Nephron (organoid): ENCODE measurements around the gene GSTM5.
"Not testable (repeated sequence)": the region's sequence is repeated elsewhere in the genome, so short reads cannot be mapped to it uniquely, and the experiment has no call there.

Experiments used
- H3K27ac Mint-ChIP-seq, 3 experiments: 2 replicates each; pipeline ENCODE4 v1.8.0; 2020; ENCODE audit warnings: mixed read lengths in 3 of 3, mild to moderate bottlenecking in 2 of 3, moderate library complexity in 1 of 3
- H3K27me3 Mint-ChIP-seq: 2 replicates; pipeline ENCODE4 v1.8.0; 2021; ENCODE audit warnings: low read depth, mild to moderate bottlenecking, moderate library complexity, mixed read lengths
- H3K36me3 Mint-ChIP-seq: 2 replicates; pipeline ENCODE4 v1.8.0; 2020; ENCODE audit warnings: low read depth, mixed read lengths
- H3K4me1 Mint-ChIP-seq: 2 replicates; pipeline ENCODE4 v1.8.0; 2020; ENCODE audit warnings: mixed read lengths
- H3K4me3 Mint-ChIP-seq, 3 experiments: 2 replicates each; pipeline ENCODE4 v1.8.0; 2020; ENCODE audit warnings: mild to moderate bottlenecking in 3 of 3, mixed read lengths in 3 of 3, moderate library complexity in 2 of 3
- H3K9me3 Mint-ChIP-seq: 2 replicates; pipeline ENCODE4 v1.8.0; 2020; ENCODE audit warnings: mixed read lengths
- TF ChIP-seq, protein P1 (sequence below), 3 experiments: fragments of 200-600 bp; sonication (generic); IDR thresholded peaks; one replicate each; pipeline ENCODE4 v1.5.0; 2021; ENCODE audit warnings: antibody characterized with exemption in 3 of 3; ENCODE audit not compliant: unreplicated experiment in 3 of 3

Gene GSTM5

DNA sequence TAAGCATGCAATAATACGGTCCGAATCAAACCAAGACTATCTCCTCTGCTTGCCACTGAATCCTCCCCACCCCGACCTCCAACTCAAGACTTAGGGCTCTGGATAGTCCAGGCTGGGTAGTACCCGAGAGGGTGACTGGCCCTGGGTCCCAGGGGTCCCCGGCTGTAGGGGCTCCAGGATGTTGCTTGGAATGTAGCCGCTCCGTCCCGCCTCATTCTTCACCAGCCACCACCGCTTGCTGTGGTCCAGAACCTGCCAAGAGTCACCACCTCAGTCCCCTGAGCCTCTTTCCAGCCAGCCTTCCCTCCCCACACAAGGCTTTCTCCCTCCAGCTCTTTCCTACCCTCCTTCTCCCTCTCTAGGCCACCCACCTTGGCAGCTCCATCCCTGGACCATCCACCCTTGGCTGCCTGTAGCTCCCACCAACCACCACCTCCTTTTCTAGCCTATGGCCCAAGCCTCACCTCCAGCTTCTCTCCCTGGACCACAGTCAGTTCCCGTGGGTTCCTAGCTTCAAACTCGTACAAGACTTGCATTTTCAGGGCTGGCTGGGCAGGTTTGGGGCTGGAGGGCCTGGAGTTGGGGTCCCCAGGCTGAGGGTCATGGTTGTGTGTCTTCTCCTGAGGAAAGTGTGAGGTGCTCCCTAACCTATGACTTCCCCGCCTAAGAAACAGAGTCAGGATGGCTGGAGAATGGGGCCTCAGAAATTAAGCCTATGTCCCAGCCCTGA lies 39.6 kb downstream of the GSTM5 start:
- Mint-ChIP-seq H3K27me3 (peaks cover 16% of the 10 kb centered on the region), H3K4me3 (no peak overlapping the region), H3K27ac (no peak overlapping the region), H3K4me1 (peaks cover 12% of the 10 kb centered on the region), H3K36me3 (no peaks in the 10 kb centered on the region), H3K9me3 (peaks cover 14% of the 10 kb centered on the region)
- TF ChIP-seq, protein P1, sequence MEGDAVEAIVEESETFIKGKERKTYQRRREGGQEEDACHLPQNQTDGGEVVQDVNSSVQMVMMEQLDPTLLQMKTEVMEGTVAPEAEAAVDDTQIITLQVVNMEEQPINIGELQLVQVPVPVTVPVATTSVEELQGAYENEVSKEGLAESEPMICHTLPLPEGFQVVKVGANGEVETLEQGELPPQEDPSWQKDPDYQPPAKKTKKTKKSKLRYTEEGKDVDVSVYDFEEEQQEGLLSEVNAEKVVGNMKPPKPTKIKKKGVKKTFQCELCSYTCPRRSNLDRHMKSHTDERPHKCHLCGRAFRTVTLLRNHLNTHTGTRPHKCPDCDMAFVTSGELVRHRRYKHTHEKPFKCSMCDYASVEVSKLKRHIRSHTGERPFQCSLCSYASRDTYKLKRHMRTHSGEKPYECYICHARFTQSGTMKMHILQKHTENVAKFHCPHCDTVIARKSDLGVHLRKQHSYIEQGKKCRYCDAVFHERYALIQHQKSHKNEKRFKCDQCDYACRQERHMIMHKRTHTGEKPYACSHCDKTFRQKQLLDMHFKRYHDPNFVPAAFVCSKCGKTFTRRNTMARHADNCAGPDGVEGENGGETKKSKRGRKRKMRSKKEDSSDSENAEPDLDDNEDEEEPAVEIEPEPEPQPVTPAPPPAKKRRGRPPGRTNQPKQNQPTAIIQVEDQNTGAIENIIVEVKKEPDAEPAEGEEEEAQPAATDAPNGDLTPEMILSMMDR (IDR thresholded peaks at IDR 0.05; ENCODE audit: unreplicated experiment in 3 of 3): no peak

DNA sequence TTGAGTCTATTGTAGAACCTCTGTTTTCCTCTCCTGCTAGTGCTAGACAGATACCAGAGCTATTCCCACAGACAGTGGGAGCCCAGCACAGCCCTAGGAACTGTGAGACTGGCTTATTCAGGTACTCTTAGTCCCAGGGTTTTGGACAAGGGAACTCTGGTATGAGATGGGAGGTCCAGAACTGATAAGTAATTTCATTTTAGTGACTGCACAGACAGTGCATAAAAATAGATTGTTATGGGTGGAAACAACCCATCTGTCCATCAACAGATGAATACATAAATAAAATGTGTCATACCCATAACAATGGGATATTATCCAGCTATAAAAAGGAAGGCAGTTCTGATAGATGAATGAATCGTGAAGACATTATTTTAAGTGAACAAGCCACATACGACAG lies 42.7 kb downstream of the GSTM5 start:
- no peak overlapping the region for H3K27ac Mint-ChIP-seq
- no peak overlapping the region for H3K4me3 Mint-ChIP-seq
- H3K27me3 Mint-ChIP-seq: peaks cover 10% of the 10 kb centered on the region
- H3K36me3 Mint-ChIP-seq: no peaks in the 10 kb centered on the region
- TF ChIP-seq, protein P1 (IDR thresholded peaks at IDR 0.05; ENCODE audit: unreplicated experiment in 3 of 3): no peak
- H3K4me1 Mint-ChIP-seq: peaks cover 8% of the 10 kb centered on the region
- H3K9me3 Mint-ChIP-seq: no peaks in the 10 kb centered on the region

DNA sequence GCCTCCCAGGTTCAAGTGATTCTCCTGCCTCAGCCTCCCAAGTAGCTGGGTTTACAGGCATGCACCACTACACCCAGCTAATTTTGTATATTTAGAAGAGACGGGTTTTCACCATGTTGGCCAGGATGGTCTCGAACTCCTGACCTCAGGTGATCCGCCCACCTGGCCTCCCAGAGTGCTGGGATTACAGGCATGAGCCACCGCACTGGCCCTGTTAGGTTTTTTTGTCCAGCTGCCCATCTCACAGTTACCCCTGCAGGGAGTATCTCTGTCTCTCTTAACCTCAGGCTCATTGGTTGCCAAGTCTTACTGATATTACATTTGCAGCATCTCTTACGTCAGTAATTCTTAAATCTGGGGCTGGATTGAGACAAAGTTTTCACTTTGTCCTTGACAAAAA lies 44.3 kb downstream of the GSTM5 start:
- H3K4me3 Mint-ChIP-seq, H3K27me3 Mint-ChIP-seq, H3K36me3 Mint-ChIP-seq, H3K4me1 Mint-ChIP-seq, H3K27ac Mint-ChIP-seq, H3K9me3 Mint-ChIP-seq: not testable (repeated sequence)

DNA sequence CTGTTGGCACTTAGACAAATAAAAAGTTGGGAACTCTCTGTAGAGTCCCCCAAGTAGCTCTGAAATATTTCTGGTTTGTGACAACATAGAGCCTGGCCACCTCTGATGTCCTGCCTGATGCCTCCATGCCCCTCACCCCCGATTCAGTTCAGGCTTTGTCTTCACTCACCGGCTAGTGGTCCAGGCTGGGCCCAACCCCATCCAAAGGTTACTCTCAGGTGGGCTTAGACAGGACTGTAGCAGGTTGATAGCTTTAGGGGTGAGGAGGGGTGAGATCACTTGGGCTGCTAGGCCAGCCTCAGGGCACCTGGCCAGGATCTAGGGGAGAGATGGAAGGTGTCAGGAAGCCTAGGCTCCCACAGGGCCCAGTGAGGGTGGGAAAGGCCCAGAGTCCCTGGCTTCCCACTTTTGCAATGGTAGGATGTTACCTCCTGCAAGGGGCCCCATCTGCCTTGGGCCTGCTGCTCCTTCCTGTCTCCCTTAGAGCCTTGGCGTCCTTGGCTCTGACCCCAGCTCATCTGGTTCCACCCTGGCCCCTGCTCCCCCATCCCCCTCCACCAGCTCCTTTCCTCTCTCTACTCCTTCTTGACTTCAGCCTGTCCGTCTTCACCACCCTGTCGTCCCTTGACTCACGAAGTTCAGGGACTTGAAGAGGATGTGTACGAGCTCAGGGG lies 44.9 kb downstream of the GSTM5 start:
- no peaks in the 10 kb centered on the region for H3K27me3 Mint-ChIP-seq
- no peaks in the 10 kb centered on the region for H3K9me3 Mint-ChIP-seq
- no peaks in the 10 kb centered on the region for H3K36me3 Mint-ChIP-seq
- H3K4me1 Mint-ChIP-seq: peaks cover 6% of the 10 kb centered on the region
- H3K27ac Mint-ChIP-seq: no peak overlapping the region
- TF ChIP-seq, protein P1 (IDR thresholded peaks at IDR 0.05; ENCODE audit: unreplicated experiment in 3 of 3): no peak
- H3K4me3 Mint-ChIP-seq: no peak overlapping the region

DNA sequence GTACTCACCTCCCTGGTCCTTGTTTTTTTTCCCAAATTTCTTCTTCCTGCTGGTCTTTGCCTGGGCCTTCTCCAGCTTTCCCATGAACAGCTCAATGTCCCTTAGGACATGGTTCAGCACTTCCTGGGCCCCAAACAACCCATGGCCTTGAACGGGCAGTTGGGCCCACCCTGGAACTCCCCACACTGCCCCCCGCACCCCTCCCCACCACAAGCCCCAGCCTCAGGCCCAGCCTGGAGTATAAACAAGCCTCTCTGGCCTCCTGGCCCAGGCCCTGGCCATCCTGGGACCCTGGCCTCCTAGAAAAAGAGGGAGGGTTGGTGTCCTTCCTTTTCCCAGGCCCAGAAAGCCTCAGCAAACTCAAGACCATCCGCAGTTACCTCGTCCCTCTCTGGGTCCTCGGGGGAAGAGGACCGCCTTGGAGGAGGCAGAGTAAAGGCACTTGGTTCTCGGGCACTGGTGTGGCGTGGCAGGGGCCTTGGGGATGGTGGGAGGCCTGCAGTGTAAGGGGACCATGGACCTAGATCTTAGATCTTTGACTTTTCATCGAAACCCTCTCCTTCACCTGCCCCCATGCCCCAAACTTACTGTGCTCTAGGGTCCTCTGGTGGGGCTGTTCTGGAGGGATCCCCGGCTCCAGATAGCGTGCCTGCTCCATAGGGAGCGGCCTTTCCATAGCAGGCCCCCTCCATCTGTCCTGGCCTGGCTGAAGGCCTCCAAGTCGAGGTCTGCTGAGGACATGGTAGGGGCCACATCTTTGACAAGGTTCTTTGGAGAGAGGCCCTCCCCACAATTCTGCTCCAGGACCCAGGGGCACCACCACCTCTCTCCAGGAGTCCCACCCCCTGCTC lies 46.1 kb downstream of the GSTM5 start:
- Mint-ChIP-seq H3K4me3 (no peak overlapping the region), H3K27me3 (no peaks in the 10 kb centered on the region), H3K9me3 (no peaks in the 10 kb centered on the region), H3K4me1 (peaks cover 6% of the 10 kb centered on the region), H3K36me3 (no peaks in the 10 kb centered on the region), H3K27ac (no peak overlapping the region)
- TF ChIP-seq, protein P1 (IDR thresholded peaks at IDR 0.05; ENCODE audit: unreplicated experiment in 3 of 3): no peak
